ENCODE results near the gene SHISA8.

SHISA8 gene

DNA sequence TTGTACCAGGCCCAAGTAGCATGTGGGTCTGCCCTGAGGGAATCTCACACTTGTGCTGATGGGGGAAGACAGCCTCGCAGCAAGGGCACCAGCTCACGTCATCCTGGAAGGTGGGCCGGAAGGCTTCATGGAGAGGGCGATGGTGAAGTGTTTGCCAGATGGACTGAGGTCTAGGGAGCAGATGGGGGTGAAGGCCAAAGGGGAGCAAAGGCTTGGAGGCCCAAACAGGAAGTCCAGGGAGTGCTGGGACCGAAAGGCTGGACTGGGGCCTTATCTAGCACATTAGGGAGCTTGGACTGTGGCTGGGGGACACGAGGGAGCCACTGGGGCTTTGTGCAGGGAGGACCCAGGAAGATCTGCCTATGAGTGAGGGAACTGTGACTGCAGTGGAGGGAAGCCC lies 12.9 kb upstream of the SHISA8 start (continued):
- TF ChIP-seq ZNF138 (tag by site-specific recombination; IDR thresholded peaks at IDR 0.05; ENCODE audit: borderline replicate concordance) (no peak), ZFP69B (tag by site-specific recombination; IDR thresholded peaks at IDR 0.05) (no peak), REPIN1 (tag by site-specific recombination; IDR thresholded peaks at IDR 0.05; ENCODE audit: low read depth) (no peak), ZNF692 (tag by site-specific recombination; IDR thresholded peaks at IDR 0.05) (no peak), ZNF658 (tag by site-specific recombination; IDR thresholded peaks at IDR 0.05) (no peak), ZNF2 (tag by site-specific recombination; IDR thresholded peaks at IDR 0.05) (peak; percentile 44; the same call in 1 of the 2 replicates)
- TF ChIP-seq, protein P1, sequence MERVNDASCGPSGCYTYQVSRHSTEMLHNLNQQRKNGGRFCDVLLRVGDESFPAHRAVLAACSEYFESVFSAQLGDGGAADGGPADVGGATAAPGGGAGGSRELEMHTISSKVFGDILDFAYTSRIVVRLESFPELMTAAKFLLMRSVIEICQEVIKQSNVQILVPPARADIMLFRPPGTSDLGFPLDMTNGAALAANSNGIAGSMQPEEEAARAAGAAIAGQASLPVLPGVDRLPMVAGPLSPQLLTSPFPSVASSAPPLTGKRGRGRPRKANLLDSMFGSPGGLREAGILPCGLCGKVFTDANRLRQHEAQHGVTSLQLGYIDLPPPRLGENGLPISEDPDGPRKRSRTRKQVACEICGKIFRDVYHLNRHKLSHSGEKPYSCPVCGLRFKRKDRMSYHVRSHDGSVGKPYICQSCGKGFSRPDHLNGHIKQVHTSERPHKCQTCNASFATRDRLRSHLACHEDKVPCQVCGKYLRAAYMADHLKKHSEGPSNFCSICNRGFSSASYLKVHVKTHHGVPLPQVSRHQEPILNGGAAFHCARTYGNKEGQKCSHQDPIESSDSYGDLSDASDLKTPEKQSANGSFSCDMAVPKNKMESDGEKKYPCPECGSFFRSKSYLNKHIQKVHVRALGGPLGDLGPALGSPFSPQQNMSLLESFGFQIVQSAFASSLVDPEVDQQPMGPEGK (tag by site-specific recombination; IDR thresholded peaks at IDR 0.05): peak; percentile 54; the same call in 1 of the 2 replicates

- Histone ChIP-seq H3K4me3 (ENCODE audit: low read depth, low read length) (peak overlapping the region; percentile 1), H3K4me1 (ENCODE audit: control insufficient read depth, insufficient read depth, low read length) (peaks cover 2% of the 10 kb centered on the region; the same call in 1 of the 2 replicates), H3K9me3 (ENCODE audit: control insufficient read depth, insufficient read depth, low read depth, low read length) (no peaks in the 10 kb centered on the region), H3K27ac (ENCODE audit: extremely low read depth, low read depth, low read length) (no peak overlapping the region; the same call in 1 of the 2 replicates), H3K36me3 (ENCODE audit: control insufficient read depth in 2 of 2, insufficient read depth in 1 of 2, low read length in 2 of 2) (no peaks in the 10 kb centered on the region; a peak in 1 of 3 replicates)
- CTCF ChIA-PET: interaction anchor here (0.6 to 1.7 kb wide), 29 partner anchors 10 to 648 kb away, joined by 3 to 14 read pairs (median 4); partner anchors contain the start of genes CENPM and NDUFA6
- POLR2A ChIA-PET: interaction anchor here (0.6 to 4.3 kb wide), 8 partner anchors 10 to 254 kb away, joined by 3 to 27 read pairs (median 6); partner anchors contain the start of genes CENPM, SHISA8 and SREBF2
- peak; percentile 67 for TF ChIP-seq ZSCAN30 (tag by site-specific recombination; IDR thresholded peaks at IDR 0.05)
- TF ChIP-seq SP2 (tag by site-specific recombination; IDR thresholded peaks at IDR 0.05): no peak
- TF ChIP-seq, protein P2, sequence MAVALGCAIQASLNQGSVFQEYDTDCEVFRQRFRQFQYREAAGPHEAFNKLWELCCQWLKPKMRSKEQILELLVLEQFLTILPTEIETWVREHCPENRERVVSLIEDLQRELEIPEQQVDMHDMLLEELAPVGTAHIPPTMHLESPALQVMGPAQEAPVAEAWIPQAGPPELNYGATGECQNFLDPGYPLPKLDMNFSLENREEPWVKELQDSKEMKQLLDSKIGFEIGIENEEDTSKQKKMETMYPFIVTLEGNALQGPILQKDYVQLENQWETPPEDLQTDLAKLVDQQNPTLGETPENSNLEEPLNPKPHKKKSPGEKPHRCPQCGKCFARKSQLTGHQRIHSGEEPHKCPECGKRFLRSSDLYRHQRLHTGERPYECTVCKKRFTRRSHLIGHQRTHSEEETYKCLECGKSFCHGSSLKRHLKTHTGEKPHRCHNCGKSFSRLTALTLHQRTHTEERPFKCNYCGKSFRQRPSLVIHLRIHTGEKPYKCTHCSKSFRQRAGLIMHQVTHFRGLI (tag by site-specific recombination; IDR thresholded peaks at IDR 0.05): no peak
- no peak for TF ChIP-seq KLF10 (tag by site-specific recombination; IDR thresholded peaks at IDR 0.05)
- TF ChIP-seq, protein P3, sequence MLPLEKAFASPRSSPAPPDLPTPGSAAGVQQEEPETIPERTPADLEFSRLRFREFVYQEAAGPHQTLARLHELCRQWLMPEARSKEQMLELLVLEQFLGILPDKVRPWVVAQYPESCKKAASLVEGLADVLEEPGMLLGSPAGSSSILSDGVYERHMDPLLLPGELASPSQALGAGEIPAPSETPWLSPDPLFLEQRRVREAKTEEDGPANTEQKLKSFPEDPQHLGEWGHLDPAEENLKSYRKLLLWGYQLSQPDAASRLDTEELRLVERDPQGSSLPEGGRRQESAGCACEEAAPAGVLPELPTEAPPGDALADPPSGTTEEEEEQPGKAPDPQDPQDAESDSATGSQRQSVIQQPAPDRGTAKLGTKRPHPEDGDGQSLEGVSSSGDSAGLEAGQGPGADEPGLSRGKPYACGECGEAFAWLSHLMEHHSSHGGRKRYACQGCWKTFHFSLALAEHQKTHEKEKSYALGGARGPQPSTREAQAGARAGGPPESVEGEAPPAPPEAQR (tag by site-specific recombination; IDR thresholded peaks at IDR 0.05): no peak
- no peak for TF ChIP-seq ZNF544 (tag by site-specific recombination; IDR thresholded peaks at IDR 0.05)
- no peak for TF ChIP-seq ZNF501 (tag by site-specific recombination; IDR thresholded peaks at IDR 0.05)
- TF ChIP-seq, protein P4, sequence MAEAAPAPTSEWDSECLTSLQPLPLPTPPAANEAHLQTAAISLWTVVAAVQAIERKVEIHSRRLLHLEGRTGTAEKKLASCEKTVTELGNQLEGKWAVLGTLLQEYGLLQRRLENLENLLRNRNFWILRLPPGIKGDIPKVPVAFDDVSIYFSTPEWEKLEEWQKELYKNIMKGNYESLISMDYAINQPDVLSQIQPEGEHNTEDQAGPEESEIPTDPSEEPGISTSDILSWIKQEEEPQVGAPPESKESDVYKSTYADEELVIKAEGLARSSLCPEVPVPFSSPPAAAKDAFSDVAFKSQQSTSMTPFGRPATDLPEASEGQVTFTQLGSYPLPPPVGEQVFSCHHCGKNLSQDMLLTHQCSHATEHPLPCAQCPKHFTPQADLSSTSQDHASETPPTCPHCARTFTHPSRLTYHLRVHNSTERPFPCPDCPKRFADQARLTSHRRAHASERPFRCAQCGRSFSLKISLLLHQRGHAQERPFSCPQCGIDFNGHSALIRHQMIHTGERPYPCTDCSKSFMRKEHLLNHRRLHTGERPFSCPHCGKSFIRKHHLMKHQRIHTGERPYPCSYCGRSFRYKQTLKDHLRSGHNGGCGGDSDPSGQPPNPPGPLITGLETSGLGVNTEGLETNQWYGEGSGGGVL (tag by site-specific recombination; IDR thresholded peaks at IDR 0.05): no peak
- TF ChIP-seq ZNF416 (tag by site-specific recombination; IDR thresholded peaks at IDR 0.05): no peak
- TF ChIP-seq, protein P5, sequence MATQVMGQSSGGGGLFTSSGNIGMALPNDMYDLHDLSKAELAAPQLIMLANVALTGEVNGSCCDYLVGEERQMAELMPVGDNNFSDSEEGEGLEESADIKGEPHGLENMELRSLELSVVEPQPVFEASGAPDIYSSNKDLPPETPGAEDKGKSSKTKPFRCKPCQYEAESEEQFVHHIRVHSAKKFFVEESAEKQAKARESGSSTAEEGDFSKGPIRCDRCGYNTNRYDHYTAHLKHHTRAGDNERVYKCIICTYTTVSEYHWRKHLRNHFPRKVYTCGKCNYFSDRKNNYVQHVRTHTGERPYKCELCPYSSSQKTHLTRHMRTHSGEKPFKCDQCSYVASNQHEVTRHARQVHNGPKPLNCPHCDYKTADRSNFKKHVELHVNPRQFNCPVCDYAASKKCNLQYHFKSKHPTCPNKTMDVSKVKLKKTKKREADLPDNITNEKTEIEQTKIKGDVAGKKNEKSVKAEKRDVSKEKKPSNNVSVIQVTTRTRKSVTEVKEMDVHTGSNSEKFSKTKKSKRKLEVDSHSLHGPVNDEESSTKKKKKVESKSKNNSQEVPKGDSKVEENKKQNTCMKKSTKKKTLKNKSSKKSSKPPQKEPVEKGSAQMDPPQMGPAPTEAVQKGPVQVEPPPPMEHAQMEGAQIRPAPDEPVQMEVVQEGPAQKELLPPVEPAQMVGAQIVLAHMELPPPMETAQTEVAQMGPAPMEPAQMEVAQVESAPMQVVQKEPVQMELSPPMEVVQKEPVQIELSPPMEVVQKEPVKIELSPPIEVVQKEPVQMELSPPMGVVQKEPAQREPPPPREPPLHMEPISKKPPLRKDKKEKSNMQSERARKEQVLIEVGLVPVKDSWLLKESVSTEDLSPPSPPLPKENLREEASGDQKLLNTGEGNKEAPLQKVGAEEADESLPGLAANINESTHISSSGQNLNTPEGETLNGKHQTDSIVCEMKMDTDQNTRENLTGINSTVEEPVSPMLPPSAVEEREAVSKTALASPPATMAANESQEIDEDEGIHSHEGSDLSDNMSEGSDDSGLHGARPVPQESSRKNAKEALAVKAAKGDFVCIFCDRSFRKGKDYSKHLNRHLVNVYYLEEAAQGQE (tag by site-specific recombination; IDR thresholded peaks at IDR 0.05): no peak
- no peak for TF ChIP-seq ZNF202 (tag by site-specific recombination; IDR thresholded peaks at IDR 0.05; ENCODE audit: borderline replicate concordance)
- TF ChIP-seq ZNF324 (tag by site-specific recombination; IDR thresholded peaks at IDR 0.05): no peak
- TF ChIP-seq ZNF248 (tag by site-specific recombination; IDR thresholded peaks at IDR 0.05): no peak
- TF ChIP-seq, protein P6, sequence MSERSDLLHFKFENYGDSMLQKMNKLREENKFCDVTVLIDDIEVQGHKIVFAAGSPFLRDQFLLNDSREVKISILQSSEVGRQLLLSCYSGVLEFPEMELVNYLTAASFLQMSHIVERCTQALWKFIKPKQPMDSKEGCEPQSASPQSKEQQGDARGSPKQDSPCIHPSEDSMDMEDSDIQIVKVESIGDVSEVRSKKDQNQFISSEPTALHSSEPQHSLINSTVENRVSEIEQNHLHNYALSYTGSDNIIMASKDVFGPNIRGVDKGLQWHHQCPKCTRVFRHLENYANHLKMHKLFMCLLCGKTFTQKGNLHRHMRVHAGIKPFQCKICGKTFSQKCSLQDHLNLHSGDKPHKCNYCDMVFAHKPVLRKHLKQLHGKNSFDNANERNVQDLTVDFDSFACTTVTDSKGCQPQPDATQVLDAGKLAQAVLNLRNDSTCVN (tag by site-specific recombination; optimal IDR thresholded peaks at IDR 0.05): peak; percentile 38
- TF ChIP-seq ZNF335 (tag by site-specific recombination; conservative IDR thresholded peaks at IDR 0.05): peak; percentile 41; the same call in 1 of the 2 replicates
Observed at GRCh38 chr22:41925783-41926460, 11.0 kb upstream of the SHISA8 start.

Measured in HEK293 (cell line).